Astrocyte (in vitro differentiated cells and primary cell): ENCODE data around the gene OTOF.

Experiments used
- CTCF ChIP-seq: IDR thresholded peaks from 2 replicates; pipeline ENCODE4 v1.5.1; 2011; ENCODE audit warnings: low read depth, mild to moderate bottlenecking, inconsistent platforms, low read length, moderate library complexity; ENCODE audit not compliant: insufficient read depth
- EZH2 ChIP-seq: IDR thresholded peaks from 2 replicates; pipeline ENCODE4 v1.6.1; 2012; ENCODE audit warnings: mild to moderate bottlenecking, low read length, inconsistent platforms; ENCODE audit not compliant: insufficient read depth

- TF ChIP-seq CTCF: no peak
- no peak for TF ChIP-seq EZH2
Measured at GRCh38 chr2:26473796-26474195, 4.1 kb downstream of the OTOF start.
